K562 (cell line): ENCODE data around the gene SRL. TPM values are rescaled to one million over a fixed set of nuclear protein-coding genes. Genes with fewer than 3 reads are reported as not detected.

Source experiments
- ASH1L ChIP-seq: fragments of 450-650 bp; IDR thresholded peaks from 2 replicates; pipeline ENCODE4 v1.6.1; 2018; ENCODE audit warnings: borderline replicate concordance, mild to moderate bottlenecking, low read depth; ENCODE audit not compliant: partially characterized antibody
- CBFA2T2 ChIP-seq: fragments of 450-650 bp; conservative IDR thresholded peaks from 2 replicates; pipeline ENCODE4 v1.6.1; 2017; ENCODE audit warnings: mild to moderate bottlenecking
- CBFA2T3 ChIP-seq: fragments of 450-650 bp; IDR thresholded peaks from 2 replicates; pipeline ENCODE4 v1.6.1; 2017
- E2F8 ChIP-seq: fragments of 450-650 bp; IDR thresholded peaks from 2 replicates; pipeline ENCODE4 v1.7.1; 2018; ENCODE audit warnings: mild to moderate bottlenecking, low read depth; ENCODE audit not compliant: partially characterized antibody
- HEY1 ChIP-seq: fragments of 250-450 bp; sonication (Bioruptor Pico); IDR thresholded peaks from 2 replicates; pipeline ENCODE4 v1.5.0; 2020; ENCODE audit warnings: mild to moderate bottlenecking, moderate library complexity, borderline replicate concordance
- JUNB ChIP-seq: fragments of 450-650 bp; formaldehyde crosslinking; conservative IDR thresholded peaks from 2 replicates; pipeline ENCODE4 v1.4.0; 2020; ENCODE audit warnings: mild to moderate bottlenecking
- KLF10 ChIP-seq: fragments of 250-450 bp; sonication (Bioruptor Pico); IDR thresholded peaks from 2 replicates; pipeline ENCODE4 v1.6.1; 2021; ENCODE audit warnings: matching md5 sums
- NUFIP1 ChIP-seq: fragments of 450-650 bp; IDR thresholded peaks from 2 replicates; pipeline ENCODE4 v1.6.1; 2018; ENCODE audit not compliant: partially characterized antibody
- PHB ChIP-seq: fragments of 250-450 bp; sonication (Bioruptor Pico); IDR thresholded peaks from 2 replicates; pipeline ENCODE4 v1.5.0; 2021
- SMARCA5 ChIP-seq: fragments of 450-650 bp; IDR thresholded peaks from 2 replicates; pipeline ENCODE4 v1.6.1; 2016
- TAF15 ChIP-seq: fragments of 200-400 bp; formaldehyde crosslinking; IDR thresholded peaks from 2 replicates; pipeline ENCODE4 v1.6.1; 2017; ENCODE audit warnings: mild to moderate bottlenecking, low read depth, low read length, moderate library complexity
- TBP ChIP-seq: optimal IDR thresholded peaks from 2 replicates; pipeline ENCODE3; 2011; ENCODE audit warnings: low read depth, low read length, improper control_type of control experiment
- THAP7 ChIP-seq: fragments of 250-450 bp; sonication (Bioruptor Pico); IDR thresholded peaks from 2 replicates; pipeline ENCODE4 v1.5.0; 2021
- ZC3H11A ChIP-seq: IDR thresholded peaks from 2 replicates; pipeline ENCODE4 v1.6.1; 2012; ENCODE audit warnings: low read depth, low read length, improper control_type of control experiment
- ZNF133 ChIP-seq: fragments of 250-450 bp; sonication (Bioruptor Pico); IDR thresholded peaks from 2 replicates; pipeline ENCODE4 v1.4.0; 2020; ENCODE audit warnings: mild to moderate bottlenecking
- ZNF212 ChIP-seq: fragments of 450-650 bp; formaldehyde crosslinking; IDR thresholded peaks from 2 replicates; pipeline ENCODE4 v1.4.0; 2020; ENCODE audit warnings: mild to moderate bottlenecking
- ZNF584 ChIP-seq: fragments of 200-800 bp; sonication (Bioruptor generic); IDR thresholded peaks from 2 replicates; pipeline ENCODE4 v1.6.1; 2016; ENCODE audit warnings: low read depth, mild to moderate bottlenecking, missing genetic modification characterization, missing compliant biosample characterization
- ZNF707 ChIP-seq: fragments of 250-450 bp; sonication (Bioruptor Pico); conservative IDR thresholded peaks from 2 replicates; pipeline ENCODE4 v1.8.0; 2022; ENCODE audit warnings: inconsistent platforms, mild to moderate bottlenecking, moderate library complexity
- ZNF780A ChIP-seq: fragments of 250-450 bp; sonication (Bioruptor Pico); IDR thresholded peaks from 2 replicates; pipeline ENCODE4 v1.5.0; 2021; ENCODE audit warnings: mild to moderate bottlenecking
- polyA plus RNA-seq, 8 experiments: library from polyadenylated mRNA; depleted of rRNA in 4 of 8; stranded (reverse) in 5 of 8; unstranded in 3 of 8; fragments of >200 nt; fragmentation: Nextera tagmentation in 2 of 8; fragmentation: Illumina TruSeq in 1 of 8; extraction: Ambion mirVana in 2 of 8; extraction: Trizol in 1 of 8; gene quantifications; 2 replicates each; pipeline versions ENCODE4 v1.2.1 to v1.2.3, GENCODE V29; 2011 to 2014; ENCODE audit warnings: inconsistent platforms in 1 of 8, missing spikeins in 1 of 8
- total RNA-seq, 7 experiments: library from RNA; depleted of rRNA in 6 of 7; stranded (reverse); fragments of >200 nt in 6 of 7; fragmentation: Illumina TruSeq in 2 of 7; extraction: Trizol in 2 of 7; gene quantifications; 2 replicates each; pipeline versions ENCODE4 v1.2.1 to v1.2.3, GENCODE V29; 2011 to 2021; ENCODE audit warnings: low replicate concordance in 1 of 7
- TF ChIP-seq, protein P1 (sequence below): fragments of 450-650 bp; IDR thresholded peaks from 2 replicates; pipeline ENCODE4 v1.6.1; 2017; ENCODE audit warnings: antibody characterized with exemption, mild to moderate bottlenecking
- TF ChIP-seq, protein P2 (sequence below): fragments of 250-450 bp; sonication (Bioruptor Pico); IDR thresholded peaks from 2 replicates; pipeline ENCODE4 v1.5.1; 2021; ENCODE audit warnings: mild to moderate bottlenecking

SRL gene
- total and polyA plus RNA-seq, 9 of the 15 experiments (the other 6 are each of a cell fraction or from before 2014, with no cell fraction given), result 0.01 TPM; not detected in 8

GRCh38 chr16:4183237-4184037 is 58.4 kb downstream of the SRL start (continued):
- TF ChIP-seq E2F8 (no peak), ZNF584 (CRISPR knock-in tag) (no peak), ZNF212 (CRISPR knock-in tag) (no peak), JUNB (CRISPR knock-in tag) (no peak), HEY1 (CRISPR knock-in tag) (no peak), ASH1L (no peak), SMARCA5 (peak; percentile 40; the same call in 1 of the 2 replicates), CBFA2T3 (no peak), ZNF707 (CRISPR knock-in tag) (no peak), THAP7 (CRISPR knock-in tag) (peak; percentile 79; the same call in 1 of the 2 replicates), TAF15 (no peak), PHB (CRISPR knock-in tag) (no peak), ZNF780A (CRISPR knock-in tag) (no peak), ZNF133 (no peak), TBP (peak; percentile 64), ZC3H11A (no peak), KLF10 (CRISPR knock-in tag) (0 out of 2 replicates have a peak, but pooled peaks have one; percentile 59), NUFIP1 (no peak), CBFA2T2 (no peak)
- TF ChIP-seq, protein P1, sequence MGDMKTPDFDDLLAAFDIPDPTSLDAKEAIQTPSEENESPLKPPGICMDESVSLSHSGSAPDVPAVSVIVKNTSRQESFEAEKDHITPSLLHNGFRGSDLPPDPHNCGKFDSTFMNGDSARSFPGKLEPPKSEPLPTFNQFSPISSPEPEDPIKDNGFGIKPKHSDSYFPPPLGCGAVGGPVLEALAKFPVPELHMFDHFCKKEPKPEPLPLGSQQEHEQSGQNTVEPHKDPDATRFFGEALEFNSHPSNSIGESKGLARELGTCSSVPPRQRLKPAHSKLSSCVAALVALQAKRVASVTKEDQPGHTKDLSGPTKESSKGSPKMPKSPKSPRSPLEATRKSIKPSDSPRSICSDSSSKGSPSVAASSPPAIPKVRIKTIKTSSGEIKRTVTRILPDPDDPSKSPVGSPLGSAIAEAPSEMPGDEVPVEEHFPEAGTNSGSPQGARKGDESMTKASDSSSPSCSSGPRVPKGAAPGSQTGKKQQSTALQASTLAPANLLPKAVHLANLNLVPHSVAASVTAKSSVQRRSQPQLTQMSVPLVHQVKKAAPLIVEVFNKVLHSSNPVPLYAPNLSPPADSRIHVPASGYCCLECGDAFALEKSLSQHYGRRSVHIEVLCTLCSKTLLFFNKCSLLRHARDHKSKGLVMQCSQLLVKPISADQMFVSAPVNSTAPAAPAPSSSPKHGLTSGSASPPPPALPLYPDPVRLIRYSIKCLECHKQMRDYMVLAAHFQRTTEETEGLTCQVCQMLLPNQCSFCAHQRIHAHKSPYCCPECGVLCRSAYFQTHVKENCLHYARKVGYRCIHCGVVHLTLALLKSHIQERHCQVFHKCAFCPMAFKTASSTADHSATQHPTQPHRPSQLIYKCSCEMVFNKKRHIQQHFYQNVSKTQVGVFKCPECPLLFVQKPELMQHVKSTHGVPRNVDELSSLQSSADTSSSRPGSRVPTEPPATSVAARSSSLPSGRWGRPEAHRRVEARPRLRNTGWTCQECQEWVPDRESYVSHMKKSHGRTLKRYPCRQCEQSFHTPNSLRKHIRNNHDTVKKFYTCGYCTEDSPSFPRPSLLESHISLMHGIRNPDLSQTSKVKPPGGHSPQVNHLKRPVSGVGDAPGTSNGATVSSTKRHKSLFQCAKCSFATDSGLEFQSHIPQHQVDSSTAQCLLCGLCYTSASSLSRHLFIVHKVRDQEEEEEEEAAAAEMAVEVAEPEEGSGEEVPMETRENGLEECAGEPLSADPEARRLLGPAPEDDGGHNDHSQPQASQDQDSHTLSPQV, result peak; percentile 90
- TF ChIP-seq, protein P2, sequence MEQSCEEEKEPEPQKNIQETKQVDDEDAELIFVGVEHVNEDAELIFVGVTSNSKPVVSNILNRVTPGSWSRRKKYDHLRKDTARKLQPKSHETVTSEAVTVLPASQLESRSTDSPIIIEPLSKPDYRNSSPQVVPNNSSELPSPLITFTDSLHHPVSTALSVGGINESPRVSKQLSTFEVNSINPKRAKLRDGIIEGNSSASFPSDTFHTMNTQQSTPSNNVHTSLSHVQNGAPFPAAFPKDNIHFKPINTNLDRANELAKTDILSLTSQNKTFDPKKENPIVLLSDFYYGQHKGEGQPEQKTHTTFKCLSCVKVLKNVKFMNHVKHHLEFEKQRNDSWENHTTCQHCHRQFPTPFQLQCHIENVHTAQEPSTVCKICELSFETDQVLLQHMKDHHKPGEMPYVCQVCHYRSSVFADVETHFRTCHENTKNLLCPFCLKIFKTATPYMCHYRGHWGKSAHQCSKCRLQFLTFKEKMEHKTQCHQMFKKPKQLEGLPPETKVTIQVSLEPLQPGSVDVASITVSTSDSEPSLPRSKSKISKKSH (CRISPR knock-in tag), result no peak
